Measurements from ENCODE around the gene RGL1.

- TF ChIP-seq CTCF (conservative IDR thresholded peaks at IDR 0.05; ENCODE audit: low read length) = no peak
- no peak for TF ChIP-seq EZH2phosphoT487 (IDR thresholded peaks at IDR 0.05; ENCODE audit: borderline replicate concordance)
Observed at GRCh38 chr1:183831311-183831710, 26.4 kb downstream of the RGL1 start.
